Endodermal cell (in vitro differentiated cells): ENCODE results near the gene MACROD2. TPM values are rescaled to one million over a fixed set of nuclear protein-coding genes. Genes with fewer than 3 reads are reported as not detected.

Experiments used
- DNase-seq: peaks from one replicate; pipeline ENCODE4 v3.0.0-alpha.2; 2017
- H3K27ac ChIP-seq: 2 replicates; pipeline ENCODE4 v1.5.1; 2013; ENCODE audit warnings: mild to moderate bottlenecking, low read depth, low read length, moderate library complexity
- H3K27me3 ChIP-seq: 2 replicates; pipeline ENCODE4 v1.6.1; 2013; ENCODE audit warnings: mild to moderate bottlenecking, low read length, moderate library complexity; ENCODE audit not compliant: insufficient read depth, control insufficient read depth, poor library complexity, severe bottlenecking
- H3K36me3 ChIP-seq: 2 replicates; pipeline ENCODE4 v1.7.0; 2013; ENCODE audit warnings: mild to moderate bottlenecking, low read length, moderate library complexity; ENCODE audit not compliant: control insufficient read depth, insufficient read depth
- H3K4me1 ChIP-seq: one replicate; pipeline ENCODE4 v1.7.0; 2013; ENCODE audit warnings: low read length; ENCODE audit not compliant: control insufficient read depth, insufficient read depth
- H3K4me3 ChIP-seq: 2 replicates; pipeline ENCODE4 v1.5.1; 2013; ENCODE audit warnings: mild to moderate bottlenecking, low read length, moderate library complexity
- H3K9ac ChIP-seq: 2 replicates; pipeline ENCODE4 v1.6.1; 2013; ENCODE audit warnings: mild to moderate bottlenecking, low read length, moderate library complexity; ENCODE audit not compliant: poor library complexity, severe bottlenecking; ENCODE audit errors: extremely low read depth
- H3K9me3 ChIP-seq: 2 replicates; pipeline ENCODE4 v1.6.1; 2013; ENCODE audit warnings: mild to moderate bottlenecking, low read length, moderate library complexity; ENCODE audit not compliant: control insufficient read depth
- H3K27ac Mint-ChIP-seq: 2 replicates; pipeline ENCODE4 v1.8.0; 2020; ENCODE audit warnings: mixed read lengths
- H3K27me3 Mint-ChIP-seq: 2 replicates; pipeline ENCODE4 v1.8.0; 2021; ENCODE audit warnings: mild to moderate bottlenecking, mixed read lengths; ENCODE audit not compliant: insufficient read depth
- H3K36me3 Mint-ChIP-seq: 2 replicates; pipeline ENCODE4 v1.8.0; 2020; ENCODE audit warnings: low read depth, mixed read lengths
- H3K4me1 Mint-ChIP-seq: 2 replicates; pipeline ENCODE4 v1.8.0; 2020; ENCODE audit warnings: mixed read lengths
- H3K4me3 Mint-ChIP-seq: 2 replicates; pipeline ENCODE4 v1.8.0; 2020; ENCODE audit warnings: mild to moderate bottlenecking, moderate library complexity, mixed read lengths
- H3K9me3 Mint-ChIP-seq: 2 replicates; pipeline ENCODE4 v1.8.0; 2020; ENCODE audit warnings: mild to moderate bottlenecking, mixed read lengths
- CTCF ChIP-seq: fragments of 200-600 bp; sonication (generic); conservative IDR thresholded peaks from 2 replicates; pipeline ENCODE4 v1.5.0; 2021; ENCODE audit warnings: antibody characterized with exemption, mild to moderate bottlenecking
- WGBS, 2 experiments: methylation state at CpG; one replicate each; pipeline versions ENCODE4 v1.1.5 to v1.1.7; 2013; ENCODE audit warnings: missing lambda C conversion rate in 2 of 2, mixed read lengths in 1 of 2; ENCODE audit not compliant: insufficient coverage in 1 of 2, insufficient read length in 1 of 2; 5-methylcytosine and 5-hydroxymethylcytosine counted together
- total RNA-seq, 2 donors: library from RNA; stranded (reverse); fragmentation: NEBNext Ultra II Directional in 1 of 2; extraction: Animal tissue kit (Norgen Biotek cat#: 25700) in 1 of 2; gene quantifications; 2 replicates in 1 of 2; 3 replicates in 1 of 2; pipeline ENCODE4 v1.2.1, GENCODE V29; 2021

MACROD2 gene
- total RNA-seq, 2 donors from 2014 or later: 2.3 to 4.8 TPM

DNA sequence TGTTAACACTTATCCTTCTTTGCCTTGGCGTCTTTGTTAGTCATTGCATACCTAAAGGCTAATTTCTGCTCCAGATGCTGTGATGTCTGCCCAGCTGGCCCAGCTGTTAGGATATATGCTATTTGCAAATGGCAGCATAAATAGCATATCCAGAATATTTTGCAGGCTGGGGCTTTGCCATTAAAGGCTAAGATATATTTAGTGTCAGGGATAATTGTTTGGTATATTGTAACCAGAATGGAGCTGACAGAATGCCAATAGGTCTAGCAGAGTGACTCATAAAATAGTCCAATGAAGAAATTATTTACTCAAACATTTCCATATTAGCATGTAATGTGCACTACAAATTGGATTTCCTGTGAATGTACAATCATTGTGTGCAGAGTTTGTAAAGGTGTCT, 926.2 kb downstream of the MACROD2 start:
- H3K9me3 Mint-ChIP-seq: no peaks in the 10 kb centered on the region
- peaks cover 44% of the 10 kb centered on the region for H3K27me3 Mint-ChIP-seq
- peaks cover 12% of the 10 kb centered on the region for H3K4me1 ChIP-seq
- no peak overlapping the region for H3K4me3 ChIP-seq
- no peak overlapping the region for H3K27ac Mint-ChIP-seq
- no peaks in the 10 kb centered on the region for H3K36me3 ChIP-seq
- H3K36me3 Mint-ChIP-seq: no peaks in the 10 kb centered on the region
- 89 to 96% methylated on average over 1 of the region's 1 CpG for WGBS, 2 experiments
- H3K9ac ChIP-seq: no peak overlapping the region
- H3K27me3 ChIP-seq: peaks cover 44% of the 10 kb centered on the region
- no peaks in the 10 kb centered on the region for H3K9me3 ChIP-seq
- H3K4me1 Mint-ChIP-seq: peaks cover 24% of the 10 kb centered on the region
- DNase-seq: no peak
- no peak overlapping the region for H3K27ac ChIP-seq
- H3K4me3 Mint-ChIP-seq: no peak overlapping the region
- no peak for TF ChIP-seq CTCF

DNA sequence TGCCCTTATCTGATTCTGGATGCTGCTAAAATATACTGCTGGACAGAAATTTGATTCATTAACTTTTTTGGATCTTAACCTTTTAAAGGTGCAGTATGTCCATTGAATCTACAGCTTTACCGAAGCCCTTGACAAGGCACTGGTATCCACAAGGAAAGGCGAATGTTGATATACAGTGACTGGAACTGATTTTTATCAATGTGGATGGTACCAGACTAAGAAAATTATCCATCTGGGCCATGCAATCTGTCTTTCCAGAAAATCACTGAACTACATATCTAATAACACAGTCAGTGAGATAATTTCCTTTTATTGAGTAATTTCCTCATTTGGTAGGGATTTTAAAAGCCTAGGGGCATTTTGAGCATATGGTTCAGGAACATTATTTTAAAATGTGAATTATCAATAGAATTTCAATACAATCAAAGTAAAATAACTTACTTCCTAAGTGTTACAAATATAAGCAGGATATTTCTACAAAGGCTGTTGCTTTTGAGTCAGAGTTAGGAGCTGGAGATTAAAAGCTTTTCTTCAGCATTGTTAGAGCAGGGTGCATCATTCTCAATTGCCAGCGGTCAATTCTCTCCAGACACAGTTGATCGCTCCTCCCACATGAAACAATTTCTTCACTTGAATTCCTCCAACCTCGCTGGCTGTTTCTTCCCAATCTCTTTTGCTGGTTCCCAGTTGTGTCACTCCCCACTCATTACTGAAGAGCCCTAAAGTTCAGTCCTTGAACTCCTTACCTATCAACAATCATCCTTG, 927.4 kb downstream of the MACROD2 start:
- Histone ChIP-seq H3K36me3 (no peaks in the 10 kb centered on the region), H3K9me3 (no peaks in the 10 kb centered on the region), H3K4me1 (peaks cover 12% of the 10 kb centered on the region), H3K27ac (no peak overlapping the region), H3K4me3 (no peak overlapping the region), H3K27me3 (peaks cover 32% of the 10 kb centered on the region), H3K9ac (no peak overlapping the region)
- H3K36me3 Mint-ChIP-seq: no peaks in the 10 kb centered on the region
- H3K9me3 Mint-ChIP-seq: no peaks in the 10 kb centered on the region
- H3K27me3 Mint-ChIP-seq: peaks cover 32% of the 10 kb centered on the region
- no peak for DNase-seq
- H3K4me1 Mint-ChIP-seq: peaks cover 24% of the 10 kb centered on the region
- H3K4me3 Mint-ChIP-seq: no peak overlapping the region
- H3K27ac Mint-ChIP-seq: no peak overlapping the region
- WGBS, 2 experiments: 92% methylated on average over 5 of the region's 5 CpGs
- no peak for TF ChIP-seq CTCF

- H3K27me3 ChIP-seq: peaks cover 22% of the 10 kb centered on the region
- no peaks in the 10 kb centered on the region for H3K36me3 ChIP-seq
- H3K27ac Mint-ChIP-seq: no peak overlapping the region
- no peak for TF ChIP-seq CTCF
- WGBS, 2 experiments: 80% methylated on average over 1 of the region's 1 CpG; no CpG with 5 or more reads in 1 of the 2 experiments
- no peak overlapping the region for H3K4me3 ChIP-seq
- H3K9me3 ChIP-seq: no peaks in the 10 kb centered on the region
- peaks cover 19% of the 10 kb centered on the region for H3K27me3 Mint-ChIP-seq
- no peak for DNase-seq
- H3K4me1 ChIP-seq: peaks cover 8% of the 10 kb centered on the region
- H3K9me3 Mint-ChIP-seq: no peaks in the 10 kb centered on the region
- no peaks in the 10 kb centered on the region for H3K36me3 Mint-ChIP-seq
- no peak overlapping the region for H3K4me3 Mint-ChIP-seq
- no peak overlapping the region for H3K9ac ChIP-seq
- H3K4me1 Mint-ChIP-seq: peaks cover 14% of the 10 kb centered on the region
- no peak overlapping the region for H3K27ac ChIP-seq
These were observed 929.1 kb downstream of the MACROD2 start for GRCh38 chr20:14924433-14924832.
